GM19099 (cell line): ENCODE data around the gene NCAPH2.

Experiments
- POLR2A ChIP-seq: IDR thresholded peaks from 3 replicates; pipeline ENCODE4 v1.6.1; 2011; ENCODE audit warnings: low read depth; ENCODE audit not compliant: insufficient read length; ENCODE audit errors: extremely low read depth

Gene NCAPH2

GRCh38 chr22:50470491-50470890, 37.5 kb upstream of the NCAPH2 start:
- no peak for TF ChIP-seq POLR2A

DNA sequence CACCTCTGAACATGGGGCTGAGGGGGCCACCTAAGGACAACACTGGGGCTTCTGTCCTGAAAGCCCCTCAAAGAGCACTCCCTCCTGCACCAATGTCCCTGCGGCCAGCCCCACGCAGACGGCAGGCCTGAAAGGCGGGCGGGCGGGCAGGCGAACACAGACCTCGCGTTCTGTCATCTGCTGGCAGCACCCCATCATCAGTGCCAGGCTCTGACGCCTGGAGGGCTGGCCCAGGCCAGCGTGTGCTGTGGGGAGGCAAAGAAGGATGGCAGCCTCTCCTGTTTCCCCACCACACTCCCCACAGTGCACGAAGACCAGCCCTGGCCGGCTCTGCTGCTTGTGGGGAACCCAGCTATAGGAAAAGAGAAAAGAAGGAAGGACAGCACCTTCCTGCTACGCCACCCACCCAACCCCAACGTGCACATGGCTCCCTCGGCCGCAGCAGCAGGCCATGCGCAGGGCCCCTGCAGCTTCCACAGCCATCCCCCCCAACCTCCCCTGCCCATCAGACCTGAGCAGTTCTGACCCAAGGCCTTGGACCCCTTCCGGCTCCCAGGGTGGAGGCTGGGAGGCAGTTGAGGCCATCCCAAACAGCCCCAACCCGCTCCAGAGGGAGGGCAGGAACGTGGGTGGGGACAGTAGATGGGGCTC, 36.7 kb upstream of the NCAPH2 start:
- no peak for TF ChIP-seq POLR2A

GRCh38 chr22:50471962-50472361, 36.1 kb upstream of the NCAPH2 start:
- no peak for TF ChIP-seq POLR2A

DNA sequence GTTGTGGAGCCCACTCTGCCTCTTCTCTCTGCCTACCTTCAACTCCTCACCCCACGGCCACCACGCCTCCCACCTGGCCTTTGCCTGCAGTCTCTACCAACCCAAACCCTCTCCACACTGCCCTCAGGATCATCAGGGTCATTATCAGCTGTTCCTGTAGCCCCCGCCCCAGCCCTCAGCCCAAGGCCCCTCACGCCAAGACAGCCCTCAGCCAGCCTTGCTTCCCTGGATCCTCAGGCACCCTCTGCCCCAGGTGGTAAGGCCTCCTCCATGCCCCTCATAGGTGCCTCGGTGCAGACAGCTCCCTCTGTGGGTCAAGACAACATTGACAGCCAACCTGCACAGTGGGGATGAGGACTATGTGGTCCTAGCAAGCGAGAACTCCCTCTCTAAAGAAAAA, 34.9 kb upstream of the NCAPH2 start:
- no peak for TF ChIP-seq POLR2A

DNA sequence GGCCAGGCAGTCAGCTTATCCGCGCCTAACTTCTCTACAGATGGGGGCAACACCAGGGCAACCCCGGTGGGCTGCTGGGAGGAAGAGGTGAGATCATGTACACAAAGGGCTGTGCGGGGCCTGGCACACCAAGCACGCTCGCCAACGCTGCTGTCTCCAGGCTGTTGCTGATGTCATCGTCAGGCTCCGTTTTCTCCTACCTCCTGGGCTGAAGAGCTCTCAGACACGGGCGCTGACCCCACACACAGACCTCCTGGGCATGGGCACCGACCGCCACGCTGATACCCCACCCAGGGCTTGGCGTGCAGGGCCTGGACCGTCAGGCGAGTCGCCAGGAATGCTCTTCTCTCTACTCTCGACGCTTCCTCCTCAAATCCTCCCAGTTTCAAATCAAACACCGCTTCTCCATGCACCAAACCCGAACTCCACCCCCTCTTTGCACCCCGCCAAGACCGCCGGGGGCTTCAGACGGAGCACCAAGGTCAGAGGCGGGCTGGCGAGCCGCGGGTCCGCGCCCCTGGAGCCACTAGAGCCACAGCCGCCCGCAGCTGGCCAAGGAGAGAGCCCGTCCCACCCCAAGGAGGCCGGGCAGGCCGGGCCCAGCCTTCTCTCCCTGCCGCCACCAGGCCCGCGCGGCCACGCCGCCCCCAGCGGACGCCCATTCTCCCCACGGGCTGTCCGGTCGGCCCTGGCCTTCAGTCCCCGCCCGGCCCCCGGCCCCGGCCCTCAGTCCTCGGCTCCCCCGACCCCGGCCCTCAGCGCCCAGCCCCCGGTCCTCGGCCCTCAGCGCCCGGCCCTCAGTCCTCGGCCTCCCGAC, 34.0 kb upstream of the NCAPH2 start:
- TF ChIP-seq POLR2A: no peak

DNA sequence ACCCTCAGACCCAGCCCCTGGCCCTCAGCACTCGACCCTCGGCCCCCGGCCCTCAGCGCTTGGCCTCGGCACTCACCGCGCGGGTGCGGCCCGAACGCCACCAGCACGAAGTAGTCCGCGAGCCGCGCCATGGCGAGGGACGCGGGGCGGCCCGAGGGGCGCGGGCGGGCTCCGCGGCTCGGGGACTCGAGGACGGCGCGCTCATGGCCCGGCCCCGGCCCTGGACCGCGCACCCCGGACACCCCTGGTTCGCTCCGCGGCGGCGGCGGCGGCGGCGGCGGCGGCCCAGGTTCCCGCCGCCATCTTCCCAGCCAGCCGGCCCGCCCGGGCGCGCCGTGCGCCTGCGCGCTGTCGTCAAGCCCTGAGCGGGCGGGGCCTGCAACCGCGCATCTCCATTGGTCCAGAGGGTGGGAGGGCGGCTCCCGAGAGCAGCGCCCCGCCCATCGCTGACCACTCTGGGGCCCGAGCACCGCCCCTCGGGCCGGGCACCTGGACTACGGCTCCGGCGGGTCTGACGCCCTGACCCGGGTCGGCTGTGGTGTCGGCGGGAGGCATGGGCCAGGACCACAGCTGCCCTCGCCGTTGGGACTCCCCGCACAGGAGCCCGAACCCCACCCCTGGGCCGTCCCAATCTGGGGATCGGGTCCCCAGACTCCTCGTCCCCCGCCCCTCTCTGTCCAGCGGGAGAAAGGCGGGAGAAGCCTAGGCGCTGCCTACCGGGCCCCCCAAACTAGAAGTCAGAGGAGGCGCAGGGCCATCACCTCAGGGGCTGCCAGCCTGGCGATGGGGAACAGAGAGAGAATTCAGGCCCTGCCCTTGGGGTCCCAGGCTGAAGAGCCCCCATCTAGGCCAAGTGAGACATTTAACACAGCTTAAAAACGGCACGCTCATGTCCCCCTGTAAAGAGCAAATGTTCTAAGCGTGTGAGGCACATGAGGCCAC, 33.0 kb upstream of the NCAPH2 start, which contains the start of gene SBF1:
Gene SBF1 (minus strand): TSS at position 326 of the 942 bp plus-strand sequence. CDS start 195 bp downstream, at position 131.
- TF ChIP-seq POLR2A: peak; percentile 72

DNA sequence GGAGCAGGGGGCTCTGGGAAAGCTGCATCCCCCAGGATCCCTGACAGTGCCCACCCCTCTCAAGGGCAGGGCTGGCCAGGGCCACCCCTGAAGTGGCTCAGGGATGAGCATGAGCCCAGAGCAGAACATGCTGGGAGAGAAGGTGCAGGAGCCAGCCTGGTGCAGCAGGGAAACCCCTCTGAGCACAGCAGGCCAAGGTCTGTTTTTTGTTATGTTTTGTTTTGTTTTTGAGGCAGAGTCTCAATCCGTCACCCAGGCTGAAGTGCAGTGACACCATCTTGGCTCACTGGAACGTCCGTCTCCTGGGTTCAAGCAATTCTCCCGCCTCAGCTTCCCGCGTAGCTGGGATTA, 32.4 kb upstream of the NCAPH2 start:
- no peak for TF ChIP-seq POLR2A

DNA sequence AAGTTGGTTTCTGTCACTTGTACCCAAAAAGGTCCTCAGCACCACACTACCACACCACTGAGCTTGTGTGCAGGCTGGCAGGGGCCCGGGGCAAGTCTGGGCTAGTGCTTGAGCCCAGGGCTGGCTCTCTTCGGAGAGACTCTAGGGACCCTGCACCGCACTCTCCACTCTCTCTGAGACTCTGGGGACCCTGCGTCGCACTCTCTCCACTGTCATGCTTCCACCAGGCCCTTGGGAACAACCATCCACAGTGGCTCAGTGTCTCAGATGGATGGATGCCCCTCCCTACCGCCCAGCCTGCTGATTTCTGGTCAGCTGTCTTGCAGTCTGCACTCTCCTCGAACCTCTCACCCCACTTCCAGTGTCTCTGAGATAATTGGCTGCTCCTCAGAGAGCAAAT, 31.2 kb upstream of the NCAPH2 start:
- TF ChIP-seq POLR2A: no peak

- TF ChIP-seq POLR2A: no peak
These were observed 30.1 kb upstream of the NCAPH2 start for GRCh38 chr22:50477923-50478322.

DNA sequence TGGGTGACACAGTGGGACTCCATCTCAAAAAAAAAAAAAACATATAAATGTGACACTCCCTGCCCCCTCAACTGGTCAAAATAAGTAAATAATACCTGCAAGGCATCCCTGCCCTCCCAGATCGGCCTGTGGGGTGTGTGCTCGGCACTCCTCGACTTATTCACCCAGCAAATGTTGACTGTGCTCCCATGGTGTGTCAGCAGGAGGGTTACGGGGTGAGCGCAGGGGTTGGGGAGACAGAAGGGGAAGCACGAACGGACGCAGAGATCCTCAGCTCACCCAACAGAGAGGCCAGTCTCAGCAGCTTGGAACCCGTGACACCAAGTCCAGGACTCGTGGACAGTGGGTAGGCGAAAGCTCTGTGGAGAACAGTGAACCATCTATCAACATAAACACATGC, 28.3 kb upstream of the NCAPH2 start:
- no peak for TF ChIP-seq POLR2A

- no peak for TF ChIP-seq POLR2A
These were observed 27.0 kb upstream of the NCAPH2 start for GRCh38 chr22:50481045-50481439.

DNA sequence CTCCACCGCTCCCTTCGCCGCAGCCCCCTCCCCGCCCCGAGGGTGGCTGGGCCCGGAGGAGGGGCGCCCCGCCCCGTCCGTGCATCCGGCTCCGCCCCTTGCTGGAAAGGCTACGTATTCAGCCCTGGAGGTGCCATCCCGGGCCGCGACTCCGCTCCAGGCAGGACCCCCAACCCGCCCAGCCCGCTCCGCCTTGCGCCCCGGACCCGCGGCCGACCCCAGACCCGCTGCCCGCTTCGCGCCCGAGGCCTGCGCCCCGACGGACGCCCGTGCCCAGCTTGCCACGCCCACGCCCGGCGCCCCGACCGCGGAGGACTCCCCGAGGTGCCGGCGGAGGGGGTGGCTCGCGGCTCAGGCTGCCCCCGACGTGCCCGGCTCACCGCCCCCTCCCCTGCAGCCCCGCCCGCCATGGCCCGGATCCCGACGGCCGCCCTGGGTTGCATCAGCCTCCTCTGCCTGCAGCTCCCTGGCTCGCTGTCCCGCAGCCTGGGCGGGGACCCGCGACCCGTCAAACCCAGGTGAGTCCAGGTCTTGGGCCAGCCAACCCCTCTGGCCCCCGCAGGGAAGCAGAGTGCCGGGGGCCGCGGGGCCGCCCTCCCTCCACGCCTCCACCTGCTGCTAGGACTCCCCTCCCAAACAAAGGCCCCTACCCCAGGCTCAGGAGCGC, 26.5 kb upstream of the NCAPH2 start, which contains the start of gene ADM2:
Gene ADM2 (plus strand): TSS at position 104 of the 667 bp plus-strand sequence. CDS start 305 bp downstream, at position 409.
- no peak for TF ChIP-seq POLR2A

GRCh38 chr22:50482107-50483074, 25.6 kb upstream of the NCAPH2 start:
- no peak for TF ChIP-seq POLR2A
